HepG2 (cell line): Measurements from ENCODE around the gene NOSTRIN. TPM values are rescaled to one million over a fixed set of nuclear protein-coding genes. Genes with fewer than 3 reads are reported as not detected.

Experiments used
- ATAC-seq: fragments of 200-7000 bp; cut with Tn5 transposase; 3 replicates; pipeline ENCODE4 v1.9.1; 2020; ENCODE audit warnings: mild to moderate bottlenecking, moderate library complexity
- BruUV-seq: library from RNA; stranded (reverse); fragments of 400-500 nt; replicated peaks from 2 replicates; lab custom pipeline; 2021; lab: Mats Ljungman, UMichigan
- CTCF ChIA-PET: fragments of 300-600 bp; formaldehyde crosslinking; extraction: SDS; loops from one replicate; lab custom pipeline; 2021; ENCODE audit warnings: low total read pairs, inconsistent platforms, low intra/inter-chr PET ratio; lab: Yijun Ruan, JAX
- POLR2A ChIA-PET: fragments of 350-600 bp; sonication (Branson Sonifier 250); formaldehyde crosslinking; loops from one replicate; lab custom pipeline; 2020; ENCODE audit warnings: antibody characterized with exemption, inconsistent platforms; lab: Yijun Ruan, JAX
- DNase-seq: peaks from one replicate; pipeline ENCODE4 v3.0.0-alpha.2; 2015; ENCODE audit warnings: low spot score
- FAIRE-seq: peaks from 3 replicates; lab custom pipeline; 2011; peaks lifted over from hg19 to GRCh38; lab: Jason Lieb, UNC
- H2AFZ ChIP-seq: one replicate; pipeline ENCODE4 v1.6.1; 2011; ENCODE audit warnings: low read length, inconsistent platforms
- H3K27ac ChIP-seq: fragments of 300-600 bp; 3 replicates; pipeline ENCODE4 v1.8.0; 2011; ENCODE audit warnings: mixed run types, mild to moderate bottlenecking, mixed read lengths, low read length, inconsistent platforms; ENCODE audit not compliant: insufficient read depth; ENCODE audit errors: extremely low read length
- H3K27me3 ChIP-seq, 2 experiments: fragments of 200-600 bp in 1 of 2; 2 replicates in 1 of 2; 3 replicates in 1 of 2; pipeline versions ENCODE4 v1.6.0 to v1.8.0; 2011; ENCODE audit warnings: low read length in 2 of 2, mild to moderate bottlenecking in 2 of 2, moderate library complexity in 2 of 2, inconsistent platforms in 1 of 2; ENCODE audit not compliant: insufficient read depth in 2 of 2, control insufficient read depth in 1 of 2
- H3K36me3 ChIP-seq, 2 experiments: fragments of 200-600 bp in 1 of 2; replicated peaks in 1 of 2; 2 replicates in 1 of 2; 3 replicates in 1 of 2; pipeline versions ENCODE4 v1.5.1 to v1.8.0; 2011; ENCODE audit warnings: low read length in 2 of 2, inconsistent platforms in 1 of 2; ENCODE audit not compliant: insufficient read depth in 2 of 2, control insufficient read depth in 1 of 2
- H3K4me1 ChIP-seq: 2 replicates; pipeline ENCODE4 v1.5.1; 2012; ENCODE audit warnings: low read length, inconsistent platforms; ENCODE audit not compliant: insufficient read depth
- H3K4me2 ChIP-seq: 2 replicates; pipeline ENCODE4 v1.6.0; 2011; ENCODE audit warnings: low read depth, low read length, inconsistent platforms
- H3K4me3 ChIP-seq, 3 experiments: fragments of 200-600 bp in 1 of 3; sonication (generic), shearing (Covaris generic) in 1 of 3; replicated peaks in 1 of 3; 2 replicates each; pipeline ENCODE4 v1.5.1; 2011 to 2016; ENCODE audit warnings: low read length in 3 of 3, inconsistent platforms in 2 of 3, low read depth in 2 of 3, mild to moderate bottlenecking in 2 of 3, control low read depth in 1 of 3, mixed read lengths in 1 of 3; ENCODE audit not compliant: insufficient read depth in 1 of 3
- H3K79me2 ChIP-seq: one replicate; pipeline ENCODE4 v1.6.1; 2011; ENCODE audit warnings: low read length, inconsistent platforms; ENCODE audit not compliant: insufficient read depth
- H3K9ac ChIP-seq: 2 replicates; pipeline ENCODE4 v1.6.0; 2011; ENCODE audit warnings: mild to moderate bottlenecking, low read depth, low read length, inconsistent platforms; ENCODE audit not compliant: insufficient read depth
- H3K9me3 ChIP-seq: 2 replicates; pipeline ENCODE4 v1.5.1; 2012; ENCODE audit warnings: mild to moderate bottlenecking, low read length
- H4K20me1 ChIP-seq: 2 replicates; pipeline ENCODE4 v1.6.0; 2011; ENCODE audit warnings: inconsistent platforms, mild to moderate bottlenecking, low read length, moderate library complexity; ENCODE audit not compliant: insufficient read depth
- E2F1 ChIP-seq: sonication (generic); formaldehyde crosslinking; IDR thresholded peaks from 2 replicates; pipeline ENCODE4 v1.5.0; 2020; ENCODE audit warnings: missing genetic modification reagents
- MAFG ChIP-seq: sonication (generic); formaldehyde crosslinking; IDR thresholded peaks from 2 replicates; pipeline ENCODE4 v1.5.1; 2020; ENCODE audit warnings: mild to moderate bottlenecking, missing genetic modification reagents
- MIER3 ChIP-seq: IDR thresholded peaks from 2 replicates; pipeline ENCODE4 v1.6.1; 2016; ENCODE audit warnings: missing compliant biosample characterization, borderline replicate concordance
- RAD51 ChIP-seq: fragments of 450-650 bp; IDR thresholded peaks from 2 replicates; pipeline ENCODE4 v1.6.1; 2016; ENCODE audit warnings: borderline replicate concordance
- REL ChIP-seq: sonication (generic); formaldehyde crosslinking; conservative IDR thresholded peaks from 2 replicates; pipeline ENCODE4 v1.8.0; 2022; ENCODE audit warnings: mild to moderate bottlenecking, missing genetic modification reagents, moderate library complexity
- TOE1 ChIP-seq: sonication (generic); formaldehyde crosslinking; IDR thresholded peaks from 2 replicates; pipeline ENCODE4 v1.4.0; 2020; ENCODE audit warnings: mild to moderate bottlenecking, missing genetic modification reagents
- ZFYVE20 ChIP-seq: sonication (generic); formaldehyde crosslinking; IDR thresholded peaks from 2 replicates; pipeline ENCODE4 v1.8.0; 2023; ENCODE audit warnings: low read depth, mild to moderate bottlenecking, moderate library complexity, missing genetic modification reagents, borderline replicate concordance
- ZNF331 ChIP-seq: sonication (generic); formaldehyde crosslinking; IDR thresholded peaks from 2 replicates; pipeline ENCODE4 v1.4.0; 2020; ENCODE audit warnings: missing genetic modification reagents
- ZNF766 ChIP-seq: sonication (generic); formaldehyde crosslinking; IDR thresholded peaks from 2 replicates; pipeline ENCODE4 v1.5.0; 2020; ENCODE audit warnings: missing genetic modification reagents, borderline replicate concordance
- ZSCAN22 ChIP-seq: sonication (generic); formaldehyde crosslinking; IDR thresholded peaks from 2 replicates; pipeline ENCODE4 v1.4.0; 2020; ENCODE audit warnings: mild to moderate bottlenecking, missing genetic modification reagents
- in situ Hi-C: cut with HindIII; loops from 2 replicates; pipeline ENCODE4 v1.10.0; 2017; ENCODE audit warnings: low pct_unique_long_range_greater_than_20kb; ENCODE audit not compliant: extremely low pct_ligation_motif_present
- intact Hi-C: fragments of 100-400 bp; cut with micrococcal nuclease; formaldehyde crosslinking; loops from one replicate; pipeline ENCODE4 v1.10.0; 2022; ENCODE audit not compliant: unreplicated experiment
- polyA plus RNA-seq, 8 experiments: library from polyadenylated mRNA; depleted of rRNA in 3 of 8; stranded (reverse) in 7 of 8; unstranded in 1 of 8; fragments of >200 nt; fragmentation: Illumina TruSeq in 4 of 8; extraction: Trizol in 4 of 8; gene quantifications; 2 replicates each; pipeline versions ENCODE4 v1.2.1 to v1.2.3, GENCODE V29; 2011 to 2016; ENCODE audit warnings: low read depth in 4 of 8, missing spikeins in 1 of 8, mixed read lengths in 1 of 8; ENCODE audit not compliant: insufficient read depth in 1 of 8
- total RNA-seq, 5 experiments: library from RNA; depleted of rRNA; stranded (reverse); fragments of >200 nt; fragmentation: Illumina TruSeq; extraction: Trizol; gene quantifications; 2 replicates each; pipeline ENCODE4 v1.2.3, GENCODE V29; 2016; ENCODE audit warnings: low read depth in 1 of 5
- TF ChIP-seq, protein P1 (sequence below): IDR thresholded peaks from 2 replicates; pipeline ENCODE4 v1.6.1; 2018; ENCODE audit warnings: missing genetic modification reagents

NOSTRIN gene
- total and polyA plus RNA-seq, 2 of the 13 experiments (the other 11 are each of a cell fraction or from before 2014, with no cell fraction given) = 0.22 TPM

DNA sequence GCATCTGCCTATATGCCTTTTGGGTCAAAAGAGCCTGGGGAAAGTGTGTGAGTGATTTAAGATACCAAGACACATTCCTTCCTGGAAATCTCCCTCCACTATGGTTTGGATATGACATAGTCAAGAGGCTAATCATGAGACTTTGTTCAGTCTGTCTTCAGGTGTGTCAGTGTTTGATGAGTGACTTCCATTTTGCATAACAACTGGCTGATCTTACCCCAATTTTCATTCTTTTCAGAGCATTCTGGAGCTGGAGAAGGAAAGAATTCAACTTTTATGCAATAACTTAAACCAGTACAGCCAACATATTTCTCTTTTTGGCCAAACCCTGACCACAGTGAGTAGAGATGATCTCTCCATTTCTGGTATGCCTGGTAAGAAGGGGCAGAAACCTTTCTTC is 48.4 kb downstream of the NOSTRIN start:
- FAIRE-seq = no peak

More for the DNA sequence above, 48.4 kb downstream of the NOSTRIN start:
- DNase-seq (no peak), ATAC-seq (no peak)
- POLR2A ChIA-PET = no interaction called here
- no TSS peak for BruUV-seq
- no peaks in the 10 kb centered on the region for H3K27me3 ChIP-seq
- H3K9me3 ChIP-seq = no peaks in the 10 kb centered on the region
- H3K36me3 ChIP-seq = peaks cover 0 to 1% of the 10 kb centered on the region in 2 experiments; a peak in 2 of 5 replicates
- no peak overlapping the region for H3K27ac ChIP-seq
- TF ChIP-seq MAFG (CRISPR knock-in tag) (no peak), ZNF766 (no peak), MIER3 (CRISPR knock-in tag) (no peak), RAD51 (no peak), TOE1 (no peak), E2F1 (no peak), ZNF331 (CRISPR knock-in tag) (no peak), ZFYVE20 (no peak), REL (CRISPR knock-in tag) (no peak), ZSCAN22 (CRISPR knock-in tag) (no peak)
- TF ChIP-seq, protein P1, sequence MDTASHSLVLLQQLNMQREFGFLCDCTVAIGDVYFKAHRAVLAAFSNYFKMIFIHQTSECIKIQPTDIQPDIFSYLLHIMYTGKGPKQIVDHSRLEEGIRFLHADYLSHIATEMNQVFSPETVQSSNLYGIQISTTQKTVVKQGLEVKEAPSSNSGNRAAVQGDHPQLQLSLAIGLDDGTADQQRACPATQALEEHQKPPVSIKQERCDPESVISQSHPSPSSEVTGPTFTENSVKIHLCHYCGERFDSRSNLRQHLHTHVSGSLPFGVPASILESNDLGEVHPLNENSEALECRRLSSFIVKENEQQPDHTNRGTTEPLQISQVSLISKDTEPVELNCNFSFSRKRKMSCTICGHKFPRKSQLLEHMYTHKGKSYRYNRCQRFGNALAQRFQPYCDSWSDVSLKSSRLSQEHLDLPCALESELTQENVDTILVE (CRISPR knock-in tag) = no peak
- TF ChIP-seq, all 625 proteins: peak for 0
- CTCF ChIA-PET = no interaction called here
- intact Hi-C loops (no loop called here), in situ Hi-C loops (no loop called here)
- no peak overlapping the region for H2AFZ ChIP-seq
- H3K4me2 ChIP-seq = no peak overlapping the region
- no peaks in the 10 kb centered on the region for H3K79me2 ChIP-seq
- H4K20me1 ChIP-seq = no peaks in the 10 kb centered on the region
- peaks cover 14% of the 10 kb centered on the region for H3K4me1 ChIP-seq
- H3K9ac ChIP-seq = no peak overlapping the region
- no peak overlapping the region for H3K4me3 ChIP-seq
